Adipocyte (in vitro differentiated cells): ENCODE measurements around the gene FPGS.

Experiments used
- DNase-seq: peaks from one replicate; pipeline ENCODE4 v3.0.0-alpha.2; 2015; ENCODE audit warnings: low read depth
- H3K27me3 ChIP-seq: replicated peaks from 2 replicates; pipeline ENCODE4 v1.7.0; 2013; ENCODE audit warnings: mild to moderate bottlenecking, low read length, moderate library complexity; ENCODE audit not compliant: control insufficient read depth, insufficient read depth
- H3K36me3 ChIP-seq: 2 replicates; pipeline ENCODE4 v1.7.0; 2013; ENCODE audit warnings: low read length, mild to moderate bottlenecking, moderate library complexity; ENCODE audit not compliant: control insufficient read depth, insufficient read depth, severe bottlenecking
- H3K4me1 ChIP-seq: 2 replicates; pipeline ENCODE4 v1.7.0; 2013; ENCODE audit warnings: mild to moderate bottlenecking, low read length, moderate library complexity; ENCODE audit not compliant: control insufficient read depth, insufficient read depth
- H3K4me3 ChIP-seq: 2 replicates; pipeline ENCODE4 v1.7.0; 2013; ENCODE audit warnings: mild to moderate bottlenecking, low read length, moderate library complexity
- H3K9ac ChIP-seq: 2 replicates; pipeline ENCODE4 v1.7.0; 2013; ENCODE audit warnings: mild to moderate bottlenecking, low read length, moderate library complexity
- H3K9me3 ChIP-seq: 2 replicates; pipeline ENCODE4 v1.7.0; 2013; ENCODE audit warnings: mild to moderate bottlenecking, low read length, moderate library complexity; ENCODE audit not compliant: control insufficient read depth

Gene FPGS

GRCh38 chr9:127809002-127809539 is 6.4 kb downstream of the FPGS start:
- Histone ChIP-seq H3K27me3 (no peaks in the 10 kb centered on the region), H3K4me3 (no peak overlapping the region), H3K9me3 (no peaks in the 10 kb centered on the region), H3K36me3 (peaks cover 86% of the 10 kb centered on the region), H3K4me1 (peaks cover 22% of the 10 kb centered on the region), H3K9ac (peak overlapping the region; percentile 49)
- no peak for DNase-seq

GRCh38 chr9:127809540-127810377 is 7.1 kb downstream of the FPGS start:
- H3K27me3 ChIP-seq, result no peaks in the 10 kb centered on the region
- no peaks in the 10 kb centered on the region for H3K9me3 ChIP-seq
- peak overlapping the region; percentile 13 for H3K4me3 ChIP-seq
- no peak for DNase-seq
- peaks cover 15% of the 10 kb centered on the region for H3K4me1 ChIP-seq
- H3K36me3 ChIP-seq, result peaks cover 88% of the 10 kb centered on the region
- H3K9ac ChIP-seq, result peak overlapping the region; percentile 49

- DNase-seq, result no peak
- H3K27me3 ChIP-seq, result no peaks in the 10 kb centered on the region
- H3K4me1 ChIP-seq, result peaks cover 13% of the 10 kb centered on the region
- H3K9me3 ChIP-seq, result no peaks in the 10 kb centered on the region
- H3K4me3 ChIP-seq, result no peak overlapping the region
- H3K9ac ChIP-seq, result peak overlapping the region; percentile 17
- H3K36me3 ChIP-seq, result peaks cover 91% of the 10 kb centered on the region
Observed at GRCh38 chr9:127810378-127811187, 7.9 kb downstream of the FPGS start.

- Histone ChIP-seq H3K9me3 (no peaks in the 10 kb centered on the region), H3K9ac (no peak overlapping the region), H3K4me3 (no peak overlapping the region), H3K27me3 (no peaks in the 10 kb centered on the region), H3K36me3 (peaks cover 93% of the 10 kb centered on the region), H3K4me1 (peaks cover 12% of the 10 kb centered on the region)
- no peak for DNase-seq
Observed at GRCh38 chr9:127812011-127812410, 9.3 kb downstream of the FPGS start.

GRCh38 chr9:127812936-127813675 is 10.4 kb downstream of the FPGS start:
- DNase-seq, result no peak
- no peaks in the 10 kb centered on the region for H3K27me3 ChIP-seq
- H3K9me3 ChIP-seq, result no peaks in the 10 kb centered on the region
- H3K9ac ChIP-seq, result peak overlapping the region; percentile 1
- H3K36me3 ChIP-seq, result peaks cover 93% of the 10 kb centered on the region
- no peak overlapping the region for H3K4me3 ChIP-seq
- H3K4me1 ChIP-seq, result peaks cover 20% of the 10 kb centered on the region

GRCh38 chr9:127813686-127814226 is 11.1 kb downstream of the FPGS start:
- H3K36me3 ChIP-seq, result peaks cover 93% of the 10 kb centered on the region
- H3K9me3 ChIP-seq, result no peaks in the 10 kb centered on the region

GRCh38 chr9:127814619-127815511 is 12.2 kb downstream of the FPGS start:
- Histone ChIP-seq H3K9ac (no peak overlapping the region), H3K27me3 (no peaks in the 10 kb centered on the region), H3K9me3 (no peaks in the 10 kb centered on the region), H3K4me1 (peaks cover 17% of the 10 kb centered on the region), H3K4me3 (no peak overlapping the region), H3K36me3 (peaks cover 93% of the 10 kb centered on the region)
- DNase-seq, result no peak

More at GRCh38 chr9:127813686-127814226, 11.1 kb downstream of the FPGS start:
- Histone ChIP-seq H3K9ac (peak overlapping the region; percentile 1), H3K4me1 (peaks cover 20% of the 10 kb centered on the region), H3K4me3 (no peak overlapping the region), H3K27me3 (no peaks in the 10 kb centered on the region)
- no peak for DNase-seq

GRCh38 chr9:127815512-127816361 is 13.1 kb downstream of the FPGS start:
- peaks cover 10% of the 10 kb centered on the region for H3K4me1 ChIP-seq
- no peak overlapping the region for H3K9ac ChIP-seq
- H3K27me3 ChIP-seq, result no peaks in the 10 kb centered on the region
- H3K36me3 ChIP-seq, result peaks cover 87% of the 10 kb centered on the region
- DNase-seq, result no peak
- no peaks in the 10 kb centered on the region for H3K9me3 ChIP-seq
- no peak overlapping the region for H3K4me3 ChIP-seq

GRCh38 chr9:127816362-127816725 is 13.7 kb downstream of the FPGS start:
- Histone ChIP-seq H3K4me1 (peaks cover 10% of the 10 kb centered on the region), H3K9me3 (no peaks in the 10 kb centered on the region), H3K36me3 (peaks cover 90% of the 10 kb centered on the region), H3K4me3 (no peak overlapping the region), H3K27me3 (no peaks in the 10 kb centered on the region), H3K9ac (peak overlapping the region; percentile 65)
- DNase-seq, result no peak
